Neural progenitor cell (in vitro differentiated cells): ENCODE measurements around the gene CLIC6.
"Not testable (repeated sequence)": the region's sequence is repeated elsewhere in the genome, so short reads cannot be mapped to it uniquely, and the experiment has no call there.

Experiments used
- CTCF ChIP-seq: fragments of 200-600 bp; sonication (generic); IDR thresholded peaks from 2 replicates; pipeline ENCODE4 v1.5.1; 2017; ENCODE audit warnings: antibody characterized with exemption, mild to moderate bottlenecking
- EZH2 ChIP-seq: fragments of 200-600 bp; sonication (generic); IDR thresholded peaks from 2 replicates; pipeline ENCODE4 v1.6.1; 2017; ENCODE audit warnings: antibody characterized with exemption, mild to moderate bottlenecking, moderate library complexity
- EZH2phosphoT487 ChIP-seq: fragments of 200-600 bp; sonication (generic); IDR thresholded peaks from 2 replicates; pipeline ENCODE4 v1.6.1; 2017; ENCODE audit warnings: antibody characterized with exemption

- TF ChIP-seq CTCF = not testable (repeated sequence)
- TF ChIP-seq EZH2phosphoT487 (peak; percentile 60), EZH2 (peak; percentile 85)
These were observed 1.1 kb downstream of the CLIC6 start for GRCh38 chr21:34669880-34670219.
